Trophoblast cell (in vitro differentiated cells and primary cell): ENCODE measurements around the gene BNIP5.
A peak's percentile ranks its signal among the peaks of the same experiment; 100 is the strongest.

ENCODE experiments used
- DNase-seq, 2 donors: peaks; one replicate each; pipeline ENCODE4 v3.0.0-alpha.2; 2016
- H2AFZ ChIP-seq: 2 replicates; pipeline ENCODE4 v1.6.1; 2013; ENCODE audit warnings: low read length, moderate library complexity, mild to moderate bottlenecking; ENCODE audit not compliant: insufficient read depth, poor library complexity
- H2AK5ac ChIP-seq: 2 replicates; pipeline ENCODE4 v1.6.1; 2013; ENCODE audit warnings: mild to moderate bottlenecking, low read length
- H2BK120ac ChIP-seq: 2 replicates; pipeline ENCODE4 v1.6.1; 2013; ENCODE audit warnings: low read length, mild to moderate bottlenecking, moderate library complexity; ENCODE audit not compliant: insufficient read depth, poor library complexity
- H2BK12ac ChIP-seq: 2 replicates; pipeline ENCODE4 v1.6.1; 2013; ENCODE audit warnings: mild to moderate bottlenecking, low read length, moderate library complexity
- H2BK5ac ChIP-seq: 2 replicates; pipeline ENCODE4 v1.6.1; 2013; ENCODE audit warnings: low read length, low read depth, moderate library complexity, mild to moderate bottlenecking; ENCODE audit not compliant: poor library complexity
- H3K14ac ChIP-seq: 2 replicates; pipeline ENCODE4 v1.6.1; 2013; ENCODE audit warnings: mild to moderate bottlenecking, low read length
- H3K18ac ChIP-seq: 2 replicates; pipeline ENCODE4 v1.6.1; 2013; ENCODE audit warnings: mild to moderate bottlenecking, low read length
- H3K23ac ChIP-seq: 2 replicates; pipeline ENCODE4 v1.6.1; 2013; ENCODE audit warnings: low read length
- H3K27ac ChIP-seq: 2 replicates; pipeline ENCODE4 v1.5.1; 2013; ENCODE audit warnings: low read depth, mild to moderate bottlenecking, inconsistent platforms, low read length, moderate library complexity
- H3K27me3 ChIP-seq: 2 replicates; pipeline ENCODE4 v1.6.1; 2013; ENCODE audit warnings: inconsistent platforms, mild to moderate bottlenecking, low read length, moderate library complexity; ENCODE audit not compliant: insufficient read depth
- H3K36me3 ChIP-seq, 2 experiments: 1 replicate in 1 of 2; 2 replicates in 1 of 2; pipeline ENCODE4 v1.6.1; 2013; ENCODE audit warnings: low read length in 2 of 2, mild to moderate bottlenecking in 2 of 2, moderate library complexity in 1 of 2; ENCODE audit not compliant: insufficient read depth in 2 of 2, control insufficient read depth in 1 of 2
- H3K4ac ChIP-seq: 2 replicates; pipeline ENCODE4 v1.6.1; 2013; ENCODE audit warnings: low read depth, mild to moderate bottlenecking, low read length, moderate library complexity
- H3K4me1 ChIP-seq, 2 experiments: 1 replicate in 1 of 2; 2 replicates in 1 of 2; pipeline ENCODE4 v1.6.1; 2013; ENCODE audit warnings: low read length in 2 of 2, mild to moderate bottlenecking in 2 of 2, moderate library complexity in 1 of 2; ENCODE audit not compliant: insufficient read depth in 2 of 2, control insufficient read depth in 1 of 2
- H3K4me2 ChIP-seq: 2 replicates; pipeline ENCODE4 v1.6.1; 2013; ENCODE audit warnings: inconsistent platforms, mild to moderate bottlenecking, low read length, moderate library complexity
- H3K4me3 ChIP-seq: 2 replicates; pipeline ENCODE4 v1.5.1; 2013; ENCODE audit warnings: mild to moderate bottlenecking, low read depth, low read length, inconsistent platforms
- H3K79me1 ChIP-seq: one replicate; pipeline ENCODE4 v1.6.1; 2013; ENCODE audit warnings: low read length
- H3K79me2 ChIP-seq: 2 replicates; pipeline ENCODE4 v1.6.1; 2013; ENCODE audit warnings: low read length, mild to moderate bottlenecking; ENCODE audit not compliant: control insufficient read depth, insufficient read depth, poor library complexity
- H3K9ac ChIP-seq: 2 replicates; pipeline ENCODE4 v1.6.1; 2013; ENCODE audit warnings: mild to moderate bottlenecking, low read length
- H3K9me3 ChIP-seq: 2 replicates; pipeline ENCODE4 v1.6.1; 2013; ENCODE audit warnings: low read depth, mild to moderate bottlenecking, control low read depth, inconsistent platforms, low read length; ENCODE audit not compliant: insufficient read depth
- H4K12ac ChIP-seq: 2 replicates; pipeline ENCODE4 v1.6.1; 2013; ENCODE audit warnings: low read depth, mild to moderate bottlenecking, low read length, moderate library complexity
- H4K8ac ChIP-seq: 2 replicates; pipeline ENCODE4 v1.6.1; 2013; ENCODE audit warnings: low read depth, mild to moderate bottlenecking, low read length, moderate library complexity
- H4K91ac ChIP-seq: one replicate; pipeline ENCODE4 v1.6.1; 2013; ENCODE audit warnings: low read depth, mild to moderate bottlenecking, low read length, moderate library complexity
- WGBS: extraction: QIAGEN DNeasy Blood & Tissue Kit; methylation state at CpG from one replicate; pipeline ENCODE4 v1.1.7; 2013; ENCODE audit warnings: missing lambda C conversion rate; ENCODE audit not compliant: insufficient read length, insufficient coverage; ENCODE audit errors: extremely low coverage; 5-methylcytosine and 5-hydroxymethylcytosine counted together

BNIP5 gene

GRCh38 chr6:36269834-36270705 lies 66.6 kb downstream of the BNIP5 start, which contains the start of gene PNPLA1:
Gene PNPLA1 (plus strand): TSS chr6:36270060. CDS start chr6:36270460, 400 bp downstream.
- Histone ChIP-seq H3K4me2 (no peak within 1 kb of the TSS), H3K23ac (no peak within 1 kb of the TSS), H2BK5ac (no peak within 1 kb of the TSS), H3K27ac (no peak within 1 kb of the TSS), H4K12ac (no peak within 1 kb of the TSS), H2AFZ (no peak within 1 kb of the TSS), H3K9me3 (no peaks in the 10 kb centered on the region), H3K4me1 (no peaks in the 10 kb centered on the region), H3K79me2 (no peaks in the 10 kb centered on the region), H3K36me3 (no peaks in the 10 kb centered on the region), H4K8ac (no peak within 1 kb of the TSS), H3K4me3 (no peak within 1 kb of the TSS), H3K14ac (no peak within 1 kb of the TSS), H3K27me3 (no peaks in the 10 kb centered on the region), H3K79me1 (no peaks in the 10 kb centered on the region), H2BK12ac (no peak within 1 kb of the TSS), H3K4ac (no peak within 1 kb of the TSS), H3K18ac (no peak within 1 kb of the TSS), H3K9ac (no peak within 1 kb of the TSS), H4K91ac (no peak within 1 kb of the TSS), H2BK120ac (no peak within 1 kb of the TSS), H2AK5ac (no peak within 1 kb of the TSS)
- no CpG with 5 or more reads among the region's 32 CpGs for WGBS
- no peak for DNase-seq

- Histone ChIP-seq H3K27ac (no peak overlapping the region), H3K4me1 (no peaks in the 10 kb centered on the region), H3K79me1 (no peaks in the 10 kb centered on the region), H3K27me3 (no peaks in the 10 kb centered on the region), H3K14ac (no peak overlapping the region), H3K4me2 (no peak overlapping the region), H3K4ac (no peak overlapping the region), H4K91ac (no peak overlapping the region), H2AK5ac (no peak overlapping the region), H3K79me2 (no peaks in the 10 kb centered on the region), H3K9me3 (no peaks in the 10 kb centered on the region), H2BK12ac (no peak overlapping the region), H2BK120ac (no peak overlapping the region), H2BK5ac (no peak overlapping the region), H4K8ac (no peak overlapping the region), H2AFZ (no peak overlapping the region), H3K36me3 (no peaks in the 10 kb centered on the region), H3K4me3 (no peak overlapping the region), H3K18ac (no peak overlapping the region), H4K12ac (no peak overlapping the region), H3K23ac (no peak overlapping the region), H3K9ac (no peak overlapping the region)
- WGBS = no CpG with 5 or more reads among the region's 12 CpGs
- peak; percentile 44 to 71 for DNase-seq
These were observed 68.0 kb downstream of the BNIP5 start for GRCh38 chr6:36268478-36269275.

GRCh38 chr6:36267731-36268477 lies 68.8 kb downstream of the BNIP5 start:
- Histone ChIP-seq H3K4ac (no peak overlapping the region), H3K18ac (no peak overlapping the region), H3K4me2 (no peak overlapping the region), H3K9me3 (no peaks in the 10 kb centered on the region), H3K27me3 (no peaks in the 10 kb centered on the region), H3K36me3 (no peaks in the 10 kb centered on the region), H3K23ac (no peak overlapping the region), H2BK120ac (no peak overlapping the region), H4K91ac (no peak overlapping the region), H2AK5ac (no peak overlapping the region), H3K4me1 (no peaks in the 10 kb centered on the region), H2BK5ac (no peak overlapping the region), H3K4me3 (no peak overlapping the region), H4K8ac (no peak overlapping the region), H2BK12ac (no peak overlapping the region), H4K12ac (no peak overlapping the region), H3K79me1 (no peaks in the 10 kb centered on the region), H3K14ac (no peak overlapping the region), H2AFZ (no peak overlapping the region), H3K9ac (no peak overlapping the region), H3K79me2 (no peaks in the 10 kb centered on the region), H3K27ac (no peak overlapping the region)
- DNase-seq = peak; percentile 22 to 65
- WGBS = no CpG with 5 or more reads among the region's 4 CpGs

- Histone ChIP-seq H4K8ac (no peak overlapping the region), H3K79me2 (no peaks in the 10 kb centered on the region), H3K18ac (no peak overlapping the region), H3K14ac (no peak overlapping the region), H2BK5ac (no peak overlapping the region), H3K79me1 (no peaks in the 10 kb centered on the region), H3K9me3 (no peaks in the 10 kb centered on the region), H3K36me3 (no peaks in the 10 kb centered on the region), H3K9ac (no peak overlapping the region), H4K12ac (no peak overlapping the region), H3K4me1 (no peaks in the 10 kb centered on the region), H3K4me3 (no peak overlapping the region), H3K4me2 (no peak overlapping the region), H3K4ac (no peak overlapping the region), H3K27ac (no peak overlapping the region), H3K23ac (no peak overlapping the region), H2AK5ac (no peak overlapping the region), H3K27me3 (no peaks in the 10 kb centered on the region), H2AFZ (no peak overlapping the region), H4K91ac (no peak overlapping the region), H2BK120ac (no peak overlapping the region), H2BK12ac (no peak overlapping the region)
- DNase-seq = peak in 1 of 2 donors; percentile 50
- WGBS = no CpG with 5 or more reads among the region's 13 CpGs
These were observed 69.6 kb downstream of the BNIP5 start for GRCh38 chr6:36266913-36267644.
